WI38 (cell line): ENCODE measurements around the gene ABHD11.

Source experiments
- H3K4me3 ChIP-seq: 2 replicates; pipeline ENCODE4 v1.5.1; 2011; ENCODE audit warnings: low read depth, mild to moderate bottlenecking, control low read depth, low read length
- TF ChIP-seq, protein P1 (sequence below): IDR thresholded peaks from 2 replicates; pipeline ENCODE4 v1.5.1; 2012; ENCODE audit warnings: low read depth, mild to moderate bottlenecking, control low read depth, low read length

The ABHD11 gene

DNA sequence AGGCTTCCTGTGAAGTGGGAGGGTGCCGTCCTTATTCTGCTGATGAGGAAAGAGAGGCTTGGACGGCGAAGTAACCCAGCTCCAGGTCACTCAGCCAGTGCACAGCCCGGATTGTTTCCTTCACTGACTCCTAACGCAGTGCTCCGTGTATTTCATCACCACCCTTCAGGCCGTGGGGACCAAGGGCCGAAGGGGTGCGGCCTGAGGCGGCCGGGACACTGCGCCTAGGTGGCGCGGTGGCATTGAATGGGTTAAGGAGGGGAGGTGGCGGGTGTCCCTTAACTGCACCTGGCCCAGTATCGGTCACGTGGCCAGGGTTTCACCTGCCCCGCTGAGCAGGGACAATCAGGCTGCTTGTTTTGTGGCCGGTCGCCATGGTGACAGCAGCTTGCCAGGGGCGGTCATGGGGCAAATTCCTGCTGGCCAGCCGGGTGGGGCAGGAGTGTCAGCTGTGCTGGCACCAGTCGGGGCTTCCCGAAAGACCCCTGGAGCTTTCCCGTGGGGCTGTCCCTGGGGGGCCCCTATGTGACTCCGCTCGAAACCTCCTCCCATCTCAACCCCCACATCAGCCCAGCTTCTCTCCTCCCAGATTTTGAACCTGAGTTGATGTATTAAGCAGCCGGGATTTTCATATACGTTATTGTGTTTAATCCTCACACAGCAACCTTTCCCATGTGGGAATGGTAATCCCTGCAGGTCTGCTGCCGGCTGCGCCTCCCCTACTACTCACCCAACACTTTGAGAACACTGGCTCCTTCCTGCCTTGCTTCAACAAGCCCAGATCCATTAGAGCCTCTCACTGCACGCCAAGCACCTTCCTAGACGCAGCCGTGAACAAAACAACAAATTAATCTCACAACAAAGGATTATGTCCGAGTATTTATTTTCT is 4.4 kb upstream of the ABHD11 start:
- no peak overlapping the region for H3K4me3 ChIP-seq
- TF ChIP-seq, protein P1, sequence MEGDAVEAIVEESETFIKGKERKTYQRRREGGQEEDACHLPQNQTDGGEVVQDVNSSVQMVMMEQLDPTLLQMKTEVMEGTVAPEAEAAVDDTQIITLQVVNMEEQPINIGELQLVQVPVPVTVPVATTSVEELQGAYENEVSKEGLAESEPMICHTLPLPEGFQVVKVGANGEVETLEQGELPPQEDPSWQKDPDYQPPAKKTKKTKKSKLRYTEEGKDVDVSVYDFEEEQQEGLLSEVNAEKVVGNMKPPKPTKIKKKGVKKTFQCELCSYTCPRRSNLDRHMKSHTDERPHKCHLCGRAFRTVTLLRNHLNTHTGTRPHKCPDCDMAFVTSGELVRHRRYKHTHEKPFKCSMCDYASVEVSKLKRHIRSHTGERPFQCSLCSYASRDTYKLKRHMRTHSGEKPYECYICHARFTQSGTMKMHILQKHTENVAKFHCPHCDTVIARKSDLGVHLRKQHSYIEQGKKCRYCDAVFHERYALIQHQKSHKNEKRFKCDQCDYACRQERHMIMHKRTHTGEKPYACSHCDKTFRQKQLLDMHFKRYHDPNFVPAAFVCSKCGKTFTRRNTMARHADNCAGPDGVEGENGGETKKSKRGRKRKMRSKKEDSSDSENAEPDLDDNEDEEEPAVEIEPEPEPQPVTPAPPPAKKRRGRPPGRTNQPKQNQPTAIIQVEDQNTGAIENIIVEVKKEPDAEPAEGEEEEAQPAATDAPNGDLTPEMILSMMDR = no peak

DNA sequence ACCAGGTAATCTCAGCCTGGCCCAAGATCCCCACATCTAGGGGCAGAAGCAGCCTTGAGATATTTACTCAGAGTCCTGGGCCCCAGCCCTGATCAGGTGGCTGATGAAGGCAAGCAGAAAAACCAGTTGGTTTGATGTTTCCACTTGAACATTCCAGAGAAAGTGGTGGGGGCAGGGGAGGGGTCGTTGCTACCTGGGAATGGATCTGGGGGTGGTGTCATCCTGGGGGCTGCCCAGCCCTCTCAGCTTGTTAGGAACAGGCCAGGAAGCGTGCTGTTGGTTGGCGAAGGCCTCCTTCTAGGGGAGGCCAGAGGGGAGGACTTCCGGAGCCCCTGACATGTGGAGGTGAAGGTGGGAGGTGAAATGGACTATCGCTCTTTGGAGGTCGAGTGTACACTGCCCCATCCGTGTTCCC is 3.7 kb upstream of the ABHD11 start:
- TF ChIP-seq, protein P1 = no peak

DNA sequence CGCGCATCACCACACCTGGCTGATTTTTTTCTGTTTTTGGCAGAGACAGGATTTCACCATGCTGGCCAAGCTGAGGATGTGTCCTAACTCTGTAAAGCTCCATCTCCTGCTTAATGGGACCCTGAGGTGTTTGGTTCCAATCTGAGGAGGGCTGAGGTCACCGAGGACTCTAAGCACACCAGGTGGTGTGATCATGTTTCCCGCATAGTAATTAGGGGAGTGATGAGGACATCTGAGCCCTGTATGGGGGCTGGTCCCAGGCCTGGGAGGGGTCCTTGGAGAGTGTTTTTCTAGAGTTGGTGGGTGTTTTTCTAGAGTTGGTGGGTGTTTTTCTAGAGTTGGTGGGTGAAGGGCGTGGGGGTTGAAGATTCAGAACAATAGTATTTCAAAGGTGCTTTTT is 3.0 kb upstream of the ABHD11 start:
- TF ChIP-seq, protein P1 = no peak
- no peak overlapping the region for H3K4me3 ChIP-seq

More for the DNA sequence above, 3.7 kb upstream of the ABHD11 start:
- H3K4me3 ChIP-seq = no peak overlapping the region

DNA sequence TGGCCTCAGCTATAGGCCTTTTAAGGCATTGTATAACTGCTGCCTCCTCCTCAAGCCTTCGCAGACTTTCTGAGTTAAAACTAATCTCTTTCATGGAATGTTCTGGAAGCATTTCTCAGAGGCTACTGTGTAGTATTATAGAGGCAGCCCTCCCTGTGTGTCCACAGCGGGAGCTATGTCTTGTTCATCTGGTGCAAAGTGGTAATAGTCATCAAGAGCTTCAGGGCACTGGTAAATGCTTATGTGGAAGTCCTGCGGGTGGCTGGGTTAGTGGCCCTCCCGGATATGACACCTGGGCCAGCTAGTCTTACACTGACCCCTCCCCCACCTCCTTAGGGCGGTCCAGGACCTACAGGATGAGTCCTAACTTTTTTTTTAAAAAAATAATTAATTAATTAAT is 2.2 kb upstream of the ABHD11 start:
- TF ChIP-seq, protein P1 = no peak
- H3K4me3 ChIP-seq = no peak overlapping the region

DNA sequence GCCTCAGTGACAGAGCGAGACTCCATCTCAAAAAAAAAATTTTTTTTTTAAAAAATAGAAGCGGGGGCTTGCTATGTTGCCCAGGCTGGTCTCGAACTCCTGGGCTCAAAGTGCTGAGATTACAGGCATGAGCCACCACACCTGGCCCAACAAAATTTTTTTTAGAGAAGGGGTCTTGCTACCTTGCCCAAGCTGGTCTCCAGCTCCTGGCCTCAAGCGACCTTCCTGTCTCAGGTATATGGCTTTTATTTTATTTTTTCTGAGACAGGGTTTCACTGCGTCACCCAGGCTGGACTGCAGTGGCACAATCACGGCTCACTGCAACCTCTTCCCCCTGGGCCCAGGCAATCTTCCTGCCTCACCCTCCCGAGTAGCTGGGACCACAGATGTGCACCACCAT is 1.6 kb upstream of the ABHD11 start:
- no peak overlapping the region for H3K4me3 ChIP-seq
- TF ChIP-seq, protein P1 = no peak

DNA sequence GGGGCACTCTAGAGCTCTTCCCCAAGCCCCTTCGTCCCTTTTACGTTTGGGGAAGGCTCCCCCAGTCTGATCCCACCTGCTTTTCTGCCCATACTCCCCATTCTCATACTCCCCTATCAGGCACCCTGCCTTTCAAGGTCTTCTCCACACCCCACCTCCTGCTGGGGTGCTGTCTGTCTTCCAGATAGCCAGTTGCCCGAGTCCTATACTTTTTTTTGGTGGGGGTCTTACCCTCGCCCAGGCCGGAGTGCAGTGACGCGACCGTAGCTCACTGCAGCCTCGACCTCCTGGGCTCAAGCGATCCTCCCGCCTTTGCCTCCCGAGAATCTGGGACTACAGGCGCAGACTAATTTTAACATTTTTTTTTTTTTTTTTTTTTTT is 775 bp upstream of the ABHD11 start:
- TF ChIP-seq, protein P1 = no peak
- H3K4me3 ChIP-seq = peak overlapping the region; percentile 64

DNA sequence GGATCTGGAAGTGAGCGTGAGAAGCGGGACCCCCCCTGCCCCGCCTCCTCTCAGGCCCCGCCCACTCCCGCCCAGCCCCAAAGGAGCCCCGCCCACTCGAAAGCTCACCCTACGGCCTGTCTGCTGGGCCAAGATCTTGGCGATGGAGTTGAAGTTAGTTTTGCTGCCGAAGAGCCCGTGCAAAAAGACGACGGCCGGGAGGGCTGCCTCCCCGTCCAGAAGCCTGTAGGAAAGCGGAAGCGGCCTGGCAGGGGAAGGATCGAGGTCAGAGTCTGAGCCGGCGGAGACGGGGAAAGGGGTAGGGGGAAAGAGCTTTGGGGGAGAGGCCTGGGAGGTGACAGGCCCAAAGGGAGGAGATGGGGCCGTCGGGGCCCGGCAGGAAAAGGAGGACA is 386 bp downstream of the ABHD11 start:
- H3K4me3 ChIP-seq = peak overlapping the region; percentile 64
- TF ChIP-seq, protein P1 = no peak
